Measurements from ENCODE around the gene ZMAT2.
"Not testable (repeated sequence)": the region's sequence is repeated elsewhere in the genome, so short reads cannot be mapped to it uniquely, and the experiment has no call there.

The ZMAT2 gene

DNA sequence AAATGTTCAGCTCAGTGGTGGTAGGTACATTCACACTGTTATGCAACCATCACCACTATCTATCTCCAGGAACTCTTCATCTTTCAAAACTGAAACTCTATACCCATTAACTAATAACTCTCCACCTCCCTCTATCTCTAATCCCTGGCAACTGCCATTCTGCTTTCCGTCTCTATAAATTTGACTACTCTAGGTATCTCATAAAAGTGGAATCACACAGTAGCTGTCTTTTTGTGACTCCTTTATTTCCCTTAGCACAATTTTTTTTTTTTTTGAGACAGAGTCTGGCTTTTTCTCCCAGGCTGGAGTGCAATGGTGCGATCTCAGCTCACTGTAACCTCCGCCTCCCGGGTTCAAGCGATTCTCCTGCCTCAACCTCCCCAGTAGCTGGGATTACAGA, 21.1 kb downstream of the ZMAT2 start:
- not testable (repeated sequence) for H3K36me3 ChIP-seq (replicated peaks); H3K4me3 ChIP-seq; H3K27me3 ChIP-seq (ENCODE audit: low read depth); H3K9me3 ChIP-seq; H3K4me1 ChIP-seq; DNase-seq (ENCODE audit: low spot score in 2 of 2)
- in situ Hi-C loops (cut with MboI; ENCODE audit: low sequenced_read_pairs): loop anchor here (10.0 kb wide), 1 partner anchor 477 kb away; no protein-coding TSS in a partner anchor

DNA sequence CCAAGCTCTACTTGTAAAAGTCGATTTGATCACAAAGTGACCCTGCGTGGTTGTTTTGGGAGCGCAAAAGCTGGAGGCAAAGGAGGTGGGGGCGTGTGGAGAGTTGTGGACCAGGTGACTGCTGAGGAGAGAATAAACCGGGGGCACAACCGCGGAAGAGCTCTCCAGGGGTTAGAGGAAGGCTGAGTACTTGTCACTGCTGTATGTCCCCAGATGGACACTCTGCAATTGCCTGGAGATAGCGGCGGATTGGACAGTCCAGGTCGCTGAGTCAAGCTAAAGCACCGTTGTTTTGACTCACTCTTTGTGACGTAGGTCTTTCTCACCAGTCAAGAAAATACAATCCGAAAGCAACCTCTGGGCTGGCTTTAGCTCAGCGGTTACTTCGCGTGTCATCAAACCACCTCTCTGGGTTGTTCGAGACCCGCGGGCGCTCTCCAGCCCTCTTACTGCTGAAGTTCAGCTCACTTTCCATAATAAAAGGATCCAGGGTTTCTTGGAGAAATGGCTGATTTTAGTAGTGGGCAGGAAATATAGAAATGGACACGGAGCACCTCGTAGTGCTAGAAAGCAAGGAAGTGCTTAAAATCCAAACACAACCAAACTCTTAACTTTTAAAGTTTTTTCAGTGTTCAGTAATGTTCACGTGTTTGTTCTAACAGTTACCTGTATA, 25.7 kb downstream of the ZMAT2 start:
- Histone ChIP-seq H3K36me3 (replicated peaks) (no peaks in the 10 kb centered on the region), H3K9me3 (no peaks in the 10 kb centered on the region), H3K4me1 (no peaks in the 10 kb centered on the region), H3K4me3 (no peak overlapping the region), H3K27me3 (ENCODE audit: low read depth) (no peaks in the 10 kb centered on the region)
- DNase-seq (ENCODE audit: low spot score in 2 of 2): peak in 1 of 2 experiments; percentile 68
- in situ Hi-C loops (cut with MboI; ENCODE audit: low sequenced_read_pairs): loop anchor here (10.0 kb wide), 1 partner anchor 481 kb away; no protein-coding TSS in a partner anchor

- H3K4me3 ChIP-seq: no peak overlapping the region
- H3K9me3 ChIP-seq: no peaks in the 10 kb centered on the region
- in situ Hi-C loops (cut with MboI; ENCODE audit: low sequenced_read_pairs): no loop called here
- H3K27me3 ChIP-seq (ENCODE audit: low read depth): peaks cover 6% of the 10 kb centered on the region; the same call in 1 of the 2 replicates
- H3K36me3 ChIP-seq (replicated peaks): no peaks in the 10 kb centered on the region
- DNase-seq (ENCODE audit: low spot score in 2 of 2): no peak
- no peaks in the 10 kb centered on the region for H3K4me1 ChIP-seq
Observed at GRCh38 chr5:140733098-140733497, 32.9 kb downstream of the ZMAT2 start.

- H3K4me3 ChIP-seq: no peak overlapping the region
- no peaks in the 10 kb centered on the region for H3K4me1 ChIP-seq
- H3K9me3 ChIP-seq: no peaks in the 10 kb centered on the region
- peaks cover 6% of the 10 kb centered on the region; the same call in 1 of the 2 replicates for H3K27me3 ChIP-seq (ENCODE audit: low read depth)
- H3K36me3 ChIP-seq (replicated peaks): no peaks in the 10 kb centered on the region
- in situ Hi-C loops (cut with MboI; ENCODE audit: low sequenced_read_pairs): no loop called here
- no peak for DNase-seq (ENCODE audit: low spot score in 2 of 2)
Observed at GRCh38 chr5:140734354-140734753, 34.1 kb downstream of the ZMAT2 start.

DNA sequence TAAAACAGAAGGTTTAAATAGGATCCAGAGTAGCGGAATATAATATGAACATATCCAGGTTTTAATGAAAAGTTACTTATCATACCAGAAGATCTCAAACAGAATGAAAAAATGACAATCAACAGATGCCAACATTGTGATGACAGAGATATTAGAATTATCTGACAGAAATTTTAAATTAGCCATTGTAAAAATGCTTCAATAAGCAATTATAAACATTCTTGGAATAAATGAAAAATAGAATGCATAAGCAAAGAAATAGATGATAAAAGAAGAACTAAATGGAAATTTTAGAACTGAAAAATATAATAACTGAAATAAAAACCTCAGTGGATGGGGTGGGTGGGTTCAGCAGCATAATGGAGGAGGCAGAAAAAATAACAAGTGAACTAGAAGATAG, 37.2 kb downstream of the ZMAT2 start:
- H3K4me3 ChIP-seq: no peak overlapping the region
- in situ Hi-C loops (cut with MboI; ENCODE audit: low sequenced_read_pairs): no loop called here
- H3K36me3 ChIP-seq (replicated peaks): no peaks in the 10 kb centered on the region
- no peak for DNase-seq (ENCODE audit: low spot score in 2 of 2)
- no peaks in the 10 kb centered on the region for H3K4me1 ChIP-seq
- no peaks in the 10 kb centered on the region for H3K9me3 ChIP-seq
- H3K27me3 ChIP-seq (ENCODE audit: low read depth): peaks cover 6% of the 10 kb centered on the region; the same call in 1 of the 2 replicates

DNA sequence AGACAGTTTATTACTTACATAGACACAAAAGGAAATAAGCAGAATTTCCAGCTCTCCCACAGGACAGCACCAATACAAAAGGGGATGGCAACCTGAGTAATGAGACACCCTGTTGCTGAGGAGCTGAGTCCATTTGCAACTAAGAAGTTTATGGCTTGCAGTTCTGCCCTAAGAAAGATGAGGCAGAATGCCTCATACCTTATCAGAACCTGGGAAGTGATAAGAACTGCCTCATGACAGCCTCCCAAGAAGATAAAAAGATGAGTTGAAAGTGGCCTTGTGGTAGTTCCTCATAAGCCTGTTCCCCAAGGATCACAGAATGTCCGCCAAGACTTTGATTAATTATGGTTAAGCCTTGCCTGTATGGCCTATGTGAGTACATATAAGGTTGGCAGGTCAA, 41.7 kb downstream of the ZMAT2 start:
- Histone ChIP-seq H3K4me1 (no peaks in the 10 kb centered on the region), H3K36me3 (replicated peaks) (no peaks in the 10 kb centered on the region), H3K9me3 (no peaks in the 10 kb centered on the region), H3K27me3 (ENCODE audit: low read depth) (peaks cover 2% of the 10 kb centered on the region; the same call in 1 of the 2 replicates), H3K4me3 (no peak overlapping the region)
- in situ Hi-C loops (cut with MboI; ENCODE audit: low sequenced_read_pairs): no loop called here
- DNase-seq (ENCODE audit: low spot score in 2 of 2): no peak

DNA sequence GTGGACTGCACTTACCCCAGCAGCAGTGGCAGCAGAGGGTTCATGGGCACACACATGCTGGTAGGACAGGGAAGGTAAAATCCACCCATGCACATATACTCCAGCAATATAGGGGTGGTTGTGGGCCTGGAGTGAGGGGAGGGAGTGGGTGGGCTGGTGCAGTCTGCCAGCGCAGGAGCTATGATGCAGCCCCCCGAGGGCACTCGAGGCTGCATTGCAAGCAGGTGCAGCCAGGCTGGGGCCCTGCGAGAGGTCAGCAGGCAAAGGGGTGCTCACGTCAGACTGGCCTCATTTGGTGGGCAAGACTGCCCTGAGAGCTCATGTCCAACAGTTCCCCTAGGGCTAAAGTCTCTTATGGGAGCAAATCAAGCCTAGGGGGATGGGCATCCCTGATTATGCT, 53.3 kb downstream of the ZMAT2 start:
- no peak for DNase-seq (ENCODE audit: low spot score in 2 of 2)
- Histone ChIP-seq H3K4me3 (no peak overlapping the region), H3K36me3 (replicated peaks) (no peaks in the 10 kb centered on the region), H3K9me3 (no peaks in the 10 kb centered on the region), H3K4me1 (no peaks in the 10 kb centered on the region), H3K27me3 (ENCODE audit: low read depth) (no peaks in the 10 kb centered on the region)
- in situ Hi-C loops (cut with MboI; ENCODE audit: low sequenced_read_pairs): no loop called here

All from HAP-1 (cell line).